HG02571 (cell line): ENCODE measurements around the gene EYS.
"Not testable (repeated sequence)": the region's sequence is repeated elsewhere in the genome, so short reads cannot be mapped to it uniquely, and the experiment has no call there.

Experiments used
- ATAC-seq: cut with Tn5 transposase; IDR thresholded peaks from one replicate; pipeline ENCODE4 v1.9.1; 2021; ENCODE audit warnings: mild to moderate bottlenecking, moderate library complexity; ENCODE audit not compliant: unreplicated experiment

The EYS gene

DNA sequence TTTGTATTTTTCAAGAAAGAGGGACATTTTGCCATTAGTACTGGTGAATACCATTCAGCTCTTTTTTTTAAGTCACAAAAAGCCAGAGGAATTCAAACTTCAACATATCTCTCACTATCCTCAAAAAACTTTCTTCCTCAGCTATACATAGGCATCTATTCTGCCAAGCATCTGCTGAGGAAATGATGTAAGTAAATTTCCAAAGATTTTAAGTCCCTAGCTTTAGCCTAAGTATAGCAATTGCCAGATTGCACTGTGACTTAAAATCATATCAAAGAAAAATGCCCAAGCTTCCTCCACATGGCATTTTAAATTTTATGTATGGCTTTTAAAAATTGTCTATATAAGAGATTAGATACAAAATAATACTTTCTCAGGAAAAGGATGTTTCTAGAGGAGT, 237.4 kb downstream of the EYS start:
- no peak for ATAC-seq

DNA sequence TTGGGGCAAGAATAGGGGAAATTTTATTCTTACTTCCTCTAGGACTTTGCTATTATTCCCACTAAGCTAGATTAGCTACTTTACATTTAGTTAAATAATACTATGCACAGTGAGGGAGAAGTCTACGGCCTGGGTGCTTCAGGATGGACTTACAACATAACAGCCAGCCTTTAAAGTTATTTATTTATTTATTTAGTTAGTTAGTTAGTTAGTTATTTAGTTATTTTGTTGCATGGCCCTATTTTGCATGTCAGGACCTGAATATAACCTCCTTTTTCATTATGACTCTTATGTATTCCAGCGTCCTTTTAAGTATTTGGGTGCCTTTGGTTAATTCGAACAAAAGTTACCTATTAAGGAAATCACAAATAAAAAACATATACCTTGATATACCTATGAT, 238.7 kb downstream of the EYS start:
- no peak for ATAC-seq

DNA sequence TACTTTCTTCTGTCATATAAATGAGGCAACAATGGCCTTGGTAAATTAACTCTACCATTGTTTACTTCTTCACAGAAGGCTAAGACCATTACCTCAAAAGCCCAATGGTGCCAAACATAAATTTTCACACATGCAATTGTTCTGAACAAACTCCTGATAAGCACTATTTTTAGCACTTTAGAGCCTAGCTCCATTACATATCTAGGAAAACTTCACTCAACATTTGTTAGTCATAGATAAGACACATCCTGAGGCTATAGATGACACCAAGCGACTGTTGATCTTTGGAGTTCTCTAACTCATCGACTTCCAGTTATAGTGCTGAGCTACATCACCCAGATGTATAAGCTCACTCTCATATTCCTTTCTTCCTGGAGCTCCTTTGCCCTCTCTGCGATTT, 245.9 kb downstream of the EYS start:
- no peak for ATAC-seq

DNA sequence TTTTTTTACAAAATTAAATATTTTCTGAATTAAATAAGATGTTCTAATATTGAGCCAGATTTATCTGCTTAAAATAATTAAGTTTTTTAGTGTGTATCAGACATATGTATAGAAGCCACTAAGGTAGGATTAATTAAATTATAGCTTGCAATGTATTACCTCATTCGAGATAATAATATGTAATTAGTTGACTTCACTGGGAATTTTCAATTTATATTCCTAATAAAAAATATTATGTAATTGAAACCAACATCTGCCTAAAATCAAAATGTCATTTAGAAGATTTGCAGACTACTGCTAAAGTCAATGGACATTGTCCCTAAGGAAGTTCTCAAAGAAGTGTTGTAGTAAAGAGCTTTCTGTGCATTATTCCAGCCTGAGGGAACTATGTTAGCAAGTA, 254.7 kb downstream of the EYS start:
- no peak for ATAC-seq

DNA sequence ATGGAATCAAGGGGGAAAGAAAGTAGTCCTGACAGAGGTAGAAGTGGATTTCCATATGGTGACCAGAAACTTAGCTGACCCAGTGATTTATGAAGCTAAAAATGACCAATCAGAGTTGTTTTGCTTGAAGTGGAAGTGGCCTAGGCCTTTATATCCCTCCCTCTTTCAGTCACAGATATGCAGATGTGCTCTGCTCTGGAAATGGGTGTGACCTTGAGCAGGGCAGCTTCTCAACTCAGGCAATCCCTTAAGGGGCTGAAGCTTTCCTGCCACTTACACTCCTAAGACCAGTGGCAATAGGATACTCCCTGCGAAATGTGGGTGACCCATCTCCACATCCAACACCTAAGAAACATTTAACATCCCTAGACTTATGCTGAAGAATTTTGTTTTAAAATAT, 256.6 kb downstream of the EYS start:
- ATAC-seq: no peak

DNA sequence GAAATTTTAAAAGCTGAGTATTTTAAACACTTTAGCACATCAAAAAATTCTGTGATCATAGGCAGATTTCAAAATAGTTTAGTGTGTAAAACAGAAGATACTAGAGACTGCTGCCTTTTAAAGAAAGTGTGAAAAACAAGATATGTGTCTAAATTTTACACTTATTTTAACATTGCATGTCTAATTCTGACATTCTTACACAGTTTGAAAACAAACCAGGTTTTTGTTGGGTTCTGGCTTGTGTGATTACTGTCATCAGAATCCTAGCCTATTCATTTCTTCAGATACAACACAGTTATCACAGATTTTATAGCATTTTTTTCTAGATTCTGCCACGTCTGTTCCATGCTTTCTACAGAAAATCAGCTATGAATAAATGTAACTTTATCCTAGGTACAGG, 257.1 kb downstream of the EYS start:
- ATAC-seq: no peak

DNA sequence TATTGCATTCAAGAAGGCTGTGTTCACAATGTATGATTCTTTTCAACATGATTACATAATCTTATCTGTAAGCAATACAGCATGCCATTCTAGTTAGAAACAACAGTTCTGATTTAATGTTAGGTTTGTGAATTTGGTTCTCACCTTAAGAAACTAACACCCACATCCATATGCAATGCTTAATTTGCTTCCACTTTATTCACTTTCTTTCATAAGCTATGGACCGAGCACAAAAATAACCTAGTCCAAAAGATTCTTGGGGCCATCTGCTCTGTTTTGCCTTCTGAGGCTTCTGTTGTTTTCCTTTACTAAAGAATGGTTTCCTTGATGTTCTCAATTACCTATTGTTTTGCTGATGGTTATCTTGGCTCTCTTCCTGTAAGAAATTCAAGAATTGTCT, 258.2 kb downstream of the EYS start:
- ATAC-seq: no peak

DNA sequence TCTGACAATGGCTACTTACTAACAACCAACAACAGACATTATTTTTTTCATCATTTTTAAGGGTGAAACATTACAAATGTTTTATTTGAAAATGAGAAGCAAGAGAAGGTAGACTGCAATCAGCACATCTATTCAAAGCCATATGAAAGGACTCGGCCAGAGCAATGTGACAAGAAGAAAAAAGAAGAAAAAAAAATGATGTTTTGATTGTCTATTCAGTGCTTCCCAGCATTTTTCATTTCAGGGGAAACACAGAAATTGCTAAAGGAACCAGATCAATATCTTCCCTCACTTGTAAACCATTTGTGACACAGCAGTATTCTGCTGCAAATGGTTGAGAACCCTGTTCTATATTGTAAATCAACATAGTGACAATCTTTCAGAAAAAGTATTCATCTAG, 270.7 kb downstream of the EYS start:
- no peak for ATAC-seq

DNA sequence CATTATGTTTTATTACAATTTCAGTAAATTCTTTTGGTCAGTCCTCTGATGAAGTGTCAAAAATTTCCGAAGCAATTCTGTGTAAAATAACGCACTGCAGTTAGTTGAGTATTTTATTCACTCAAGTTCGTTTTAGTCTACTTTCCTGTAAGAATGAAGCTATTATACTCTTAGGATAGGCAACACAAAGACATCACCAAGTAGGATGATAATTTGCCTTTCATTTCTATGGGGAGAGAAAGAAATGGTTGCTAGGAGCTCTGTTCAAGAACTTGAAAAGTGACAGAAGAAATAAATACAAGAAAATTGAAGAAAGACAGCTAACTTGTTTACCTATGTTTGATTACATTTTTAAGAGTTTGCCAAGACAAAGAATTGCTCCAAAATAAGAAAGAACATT, 290.4 kb downstream of the EYS start:
- no peak for ATAC-seq

DNA sequence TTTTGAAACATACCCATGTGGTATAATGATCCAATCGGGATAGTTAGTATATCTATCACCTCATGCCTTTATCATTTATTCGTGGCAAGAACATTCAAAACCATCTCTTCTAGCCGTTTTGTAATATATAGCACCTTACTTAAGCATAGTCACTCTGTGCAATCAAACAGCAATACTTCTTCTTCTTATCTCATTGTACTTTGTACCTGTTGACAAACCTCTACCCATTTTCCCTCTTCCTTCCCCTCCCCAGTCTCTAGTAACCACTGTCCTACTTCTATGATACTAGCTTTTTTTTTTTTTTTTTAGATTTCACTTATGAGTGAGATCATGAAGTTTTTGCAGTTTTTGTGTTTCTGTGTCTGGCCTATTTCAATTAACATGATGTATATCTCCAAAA, 296.7 kb downstream of the EYS start:
- no peak for ATAC-seq

DNA sequence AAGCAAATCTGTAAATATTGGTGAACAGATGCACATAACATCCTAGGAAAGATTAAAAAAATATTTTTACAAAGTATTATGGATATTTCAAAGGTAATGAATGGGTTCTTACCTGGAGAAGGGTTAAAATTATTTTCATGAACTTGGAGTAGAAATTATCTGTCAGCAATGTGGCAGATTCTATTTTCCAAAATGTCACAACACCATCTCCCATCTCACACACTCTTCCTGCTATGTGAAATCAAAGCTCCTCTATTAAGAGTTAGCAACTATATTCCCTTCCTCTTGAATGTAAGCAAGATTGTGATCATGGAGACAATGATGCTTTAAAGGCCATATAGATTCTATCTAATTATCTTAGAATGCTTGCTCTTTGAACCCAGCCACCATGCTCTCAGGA, 304.5 kb downstream of the EYS start:
- no peak for ATAC-seq

DNA sequence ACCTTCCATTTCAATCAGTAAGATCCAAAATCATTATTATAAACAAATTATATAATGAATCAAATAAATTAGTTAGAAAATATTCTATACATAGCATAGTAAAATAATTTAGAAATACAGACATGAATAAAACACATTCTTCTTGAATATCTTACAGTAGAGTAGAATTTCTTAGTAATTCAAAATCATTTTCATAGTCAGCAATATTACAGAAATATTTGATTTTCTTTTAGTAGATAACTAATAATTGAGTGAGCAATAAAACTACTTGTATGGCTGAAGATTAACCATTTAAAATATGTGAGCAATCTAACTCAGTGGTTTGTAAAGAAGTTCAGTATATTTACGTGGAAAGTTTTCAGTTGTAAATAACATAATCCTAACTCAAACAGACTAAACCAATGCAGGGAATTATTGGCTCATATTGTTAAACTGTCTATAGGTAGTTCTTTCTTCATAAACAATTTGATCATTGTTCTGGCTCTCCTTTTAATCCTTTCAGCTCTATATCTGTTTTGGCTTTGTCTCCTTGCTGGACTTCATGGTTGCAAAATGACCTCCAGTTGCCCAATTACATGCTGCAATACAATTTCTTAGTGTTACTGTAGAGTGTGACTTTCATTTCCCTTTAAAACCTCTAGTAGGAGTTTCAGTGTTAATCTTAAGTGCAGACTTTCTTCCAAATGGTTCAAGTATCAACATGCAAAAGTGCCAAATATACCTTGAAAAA, 307.5 kb downstream of the EYS start:
- ATAC-seq: no peak

DNA sequence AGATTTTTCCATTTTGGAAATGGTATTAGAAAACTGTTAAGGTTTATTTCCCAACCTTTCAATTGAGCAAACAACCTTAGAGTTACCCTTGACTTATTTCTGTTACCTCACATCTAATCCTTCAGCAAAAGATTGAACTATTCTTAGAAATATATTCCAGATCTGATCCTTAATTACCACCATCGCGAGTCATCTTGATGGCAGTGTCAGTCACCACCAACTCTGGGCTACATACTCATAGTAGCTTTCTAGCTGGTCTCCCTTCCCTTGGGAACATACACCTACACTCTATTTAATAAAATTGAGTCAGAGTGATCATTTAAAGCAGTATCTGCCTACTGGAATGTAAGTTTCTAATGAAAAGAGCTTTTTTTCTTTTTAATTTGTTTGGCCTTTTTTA, 308.2 kb downstream of the EYS start:
- no peak for ATAC-seq

DNA sequence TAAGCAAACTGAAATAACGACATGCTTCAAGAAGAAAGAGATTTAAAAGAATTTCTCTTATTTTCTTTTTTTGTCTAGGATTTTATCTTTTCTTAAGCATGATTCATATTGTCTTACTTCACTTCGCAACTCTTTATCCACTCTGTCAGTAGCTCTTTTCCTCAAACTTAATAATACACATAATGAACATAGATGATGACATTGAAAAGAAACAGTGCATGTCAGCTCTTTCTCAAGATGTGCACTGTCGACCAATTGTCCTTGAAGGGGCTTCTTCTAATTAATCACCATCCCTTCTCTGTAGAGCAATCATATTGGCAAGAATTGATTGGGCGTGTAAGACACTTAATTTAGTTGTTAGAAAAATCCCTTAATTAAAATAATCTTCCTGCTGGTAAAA, 356.5 kb downstream of the EYS start:
- no peak for ATAC-seq

DNA sequence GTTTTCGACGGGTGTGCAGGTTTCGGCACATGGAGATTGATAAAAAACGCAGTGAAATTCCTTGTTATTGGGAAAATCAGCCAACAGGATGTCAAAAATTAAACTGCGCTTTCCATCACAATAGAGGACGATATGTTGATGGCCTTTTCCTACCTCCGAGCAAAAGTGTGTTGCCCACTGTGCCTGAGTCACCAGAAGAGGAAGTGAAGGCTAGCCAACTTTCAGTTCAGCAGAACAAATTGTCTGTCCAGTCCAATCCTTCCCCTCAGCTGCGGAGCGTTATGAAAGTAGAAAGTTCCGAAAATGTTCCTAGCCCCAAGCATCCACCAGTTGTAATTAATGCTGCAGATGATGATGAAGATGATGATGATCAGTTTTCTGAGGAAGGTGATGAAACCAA, 404.4 kb downstream of the EYS start:
- not testable (repeated sequence) for ATAC-seq

DNA sequence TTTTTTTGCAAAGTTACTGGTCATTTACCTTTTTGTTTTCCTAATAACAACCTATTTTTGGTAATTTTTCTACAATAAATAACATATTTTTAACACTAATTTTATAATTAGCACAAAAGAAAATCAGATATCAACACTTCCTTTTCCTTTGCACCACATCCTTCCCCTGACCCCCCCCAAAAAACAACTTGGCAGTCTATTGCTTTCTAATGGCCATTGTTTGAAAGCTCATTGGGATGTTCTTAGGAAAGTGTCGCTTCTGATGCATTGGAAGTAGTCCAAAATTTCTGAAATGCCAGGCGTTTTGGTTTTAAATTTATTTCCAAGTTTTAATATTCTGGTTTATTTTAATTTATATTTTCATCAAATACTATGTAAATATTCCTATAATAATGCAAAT, 407.8 kb downstream of the EYS start:
- ATAC-seq: no peak

DNA sequence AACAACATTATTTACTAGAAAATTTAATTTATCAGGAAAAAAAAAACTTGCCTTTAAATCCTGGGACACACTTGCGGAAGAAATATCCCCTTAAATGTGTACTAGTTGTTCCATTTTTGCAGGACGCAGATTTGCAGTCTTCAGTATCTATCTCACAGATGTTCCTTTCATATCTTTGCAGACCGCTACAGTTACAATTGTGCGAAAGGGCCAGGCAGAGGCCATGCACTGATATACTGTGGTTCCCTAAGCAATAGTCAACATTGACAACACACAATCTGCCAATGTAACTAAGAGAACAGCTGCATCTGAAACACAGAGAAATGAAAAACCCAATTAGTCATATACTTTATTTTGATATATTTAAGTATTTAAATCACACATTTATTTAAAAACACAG, 411.2 kb downstream of the EYS start:
- ATAC-seq: no peak

DNA sequence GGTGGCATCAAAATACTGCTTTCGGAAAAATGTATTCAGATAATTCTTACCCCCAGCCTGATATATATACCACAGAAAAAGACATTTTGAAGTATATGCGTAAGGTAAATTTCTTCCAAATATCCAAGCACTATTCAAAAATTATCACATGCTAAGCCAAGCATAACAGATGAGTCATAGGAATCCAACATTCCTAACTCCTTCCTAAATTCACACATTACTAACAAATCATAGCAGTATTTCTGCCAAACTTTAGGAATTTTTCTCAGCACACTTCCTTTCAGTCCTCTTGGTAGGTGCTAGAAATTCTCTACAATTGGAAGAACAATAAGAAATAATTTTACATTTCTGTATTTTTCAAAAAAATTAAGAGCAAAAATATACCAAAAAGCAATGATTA, 417.5 kb downstream of the EYS start:
- ATAC-seq: no peak

DNA sequence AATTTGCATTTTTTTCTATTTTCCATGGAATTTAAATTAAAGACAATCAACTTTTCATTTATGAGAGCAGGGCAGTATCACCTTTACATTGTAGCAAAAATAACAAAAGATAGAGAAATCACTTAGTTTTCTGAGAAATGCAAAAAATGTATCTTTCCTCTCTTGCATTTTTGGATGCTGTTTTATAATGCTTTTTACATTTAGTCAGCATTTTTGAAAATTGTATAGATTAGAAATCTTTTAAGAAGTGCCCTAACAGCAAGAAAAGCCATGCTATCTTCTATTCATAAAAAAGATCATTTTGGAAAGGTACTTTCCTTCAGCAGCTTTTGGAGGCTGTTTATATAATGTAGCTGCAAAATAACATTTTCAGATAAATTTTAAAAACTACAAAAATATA, 421.8 kb downstream of the EYS start:
- ATAC-seq: no peak

DNA sequence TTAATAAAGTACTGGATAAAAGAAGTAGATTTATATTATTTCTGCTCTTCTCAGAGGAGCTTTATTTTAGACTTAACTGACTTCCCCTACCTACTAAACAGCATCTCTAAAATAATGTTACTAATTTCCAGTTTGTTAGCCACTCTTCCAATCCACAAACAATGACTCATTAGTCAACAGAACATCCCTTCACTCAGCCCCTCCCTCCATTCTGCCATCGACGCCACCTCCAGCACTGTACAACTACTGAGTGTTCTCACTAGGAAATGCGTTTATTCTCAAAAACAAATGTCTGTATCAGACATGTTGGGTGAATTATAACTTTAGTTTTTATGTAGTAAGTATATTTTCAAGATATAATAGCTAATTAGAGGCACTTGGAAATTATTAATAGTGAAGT, 427.0 kb downstream of the EYS start:
- no peak for ATAC-seq

DNA sequence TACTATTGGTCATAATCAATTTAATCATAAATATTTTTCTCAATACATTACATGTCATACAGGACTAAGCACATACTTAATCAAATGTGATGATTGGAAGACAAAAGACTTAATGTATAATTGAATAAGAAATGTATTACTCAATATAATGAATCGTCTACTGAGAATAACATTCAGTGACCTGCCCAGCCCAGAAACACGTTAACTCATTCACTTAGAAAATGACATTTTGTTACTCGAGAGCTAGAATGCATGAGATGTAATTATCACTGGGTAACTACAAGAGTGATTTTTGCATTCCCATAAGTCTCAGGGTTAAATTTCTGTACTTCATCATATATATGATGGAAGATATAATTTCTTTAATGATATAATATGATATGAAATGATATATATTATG, 444.8 kb downstream of the EYS start:
- ATAC-seq: no peak

DNA sequence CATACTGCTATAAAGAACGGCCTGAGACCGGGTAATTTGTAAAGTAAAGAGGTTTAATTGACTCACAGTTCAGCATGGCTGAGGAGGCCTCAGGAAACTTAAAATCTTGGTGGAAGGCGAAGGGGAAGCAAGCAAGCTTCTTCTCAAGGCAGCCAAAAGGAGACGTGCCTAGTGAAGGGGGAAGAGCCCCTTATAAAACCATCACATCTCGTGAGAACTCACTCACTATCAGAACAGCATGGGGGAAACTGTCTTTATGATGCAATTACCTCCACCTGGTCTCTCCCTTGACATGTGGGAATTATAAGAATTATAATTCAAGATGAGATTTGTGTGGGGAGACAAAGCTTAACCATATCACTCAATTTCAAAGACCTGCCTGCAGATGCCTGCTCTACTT, 447.0 kb downstream of the EYS start:
- ATAC-seq: no peak

DNA sequence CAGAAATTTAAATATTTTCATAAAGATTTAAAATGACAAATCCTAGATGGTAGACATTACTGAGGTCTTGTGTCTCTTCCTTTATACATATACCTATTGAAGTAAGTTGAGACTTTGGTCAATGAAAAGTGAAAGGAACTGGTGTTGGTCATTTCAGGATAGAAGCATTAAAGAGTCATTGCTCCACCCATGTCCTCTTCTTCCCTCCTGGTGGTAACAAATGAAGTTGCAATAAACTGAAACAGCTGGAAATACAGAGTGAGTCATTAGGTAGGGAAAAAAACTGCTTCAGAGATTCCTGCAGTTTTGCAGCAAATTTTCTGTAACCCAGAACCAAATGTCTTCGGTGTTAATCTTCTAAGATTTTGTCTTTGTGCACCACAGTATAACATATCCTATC, 448.0 kb downstream of the EYS start:
- no peak for ATAC-seq

DNA sequence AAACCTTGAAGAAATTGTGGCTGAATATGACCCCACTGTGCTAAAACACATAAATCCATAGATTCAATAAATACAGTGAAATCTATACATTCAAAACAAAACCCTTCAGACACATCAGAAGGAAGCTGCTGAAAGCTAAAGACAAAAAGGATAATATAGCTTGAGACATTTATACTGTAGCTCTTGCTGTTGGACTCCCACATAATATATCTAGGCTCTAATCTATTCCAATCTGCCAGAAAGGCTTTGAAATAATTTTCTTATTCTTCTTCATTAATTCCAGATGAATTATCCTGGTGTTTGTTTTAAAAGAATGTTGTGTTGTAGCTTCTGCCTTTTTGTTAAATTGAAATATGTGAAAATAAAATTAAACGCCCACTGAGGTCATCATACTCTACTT, 454.0 kb downstream of the EYS start:
- ATAC-seq: no peak
